BJ (cell line): ENCODE results near the gene CNTN5. TPM values are rescaled to one million over a fixed set of nuclear protein-coding genes. Genes with fewer than 3 reads are reported as not detected.

Experiments used
- CTCF ChIA-PET: fragments of 350-600 bp; formaldehyde crosslinking; extraction: SDS; loops from one replicate; lab custom pipeline; 2021; ENCODE audit warnings: antibody characterized with exemption, inconsistent platforms; lab: Yijun Ruan, JAX
- POLR2A ChIA-PET: fragments of 300-600 bp; sonication (Branson Sonifier 250); formaldehyde crosslinking; extraction: SDS; loops from one replicate; lab custom pipeline; 2021; ENCODE audit warnings: antibody characterized with exemption; lab: Charles Lee
- DNase-seq: peaks from one replicate; pipeline ENCODE4 v3.0.0-alpha.2; 2011; ENCODE audit warnings: low read depth
- H3K27me3 ChIP-seq: 2 replicates; pipeline ENCODE4 v1.6.0; 2011; ENCODE audit warnings: low read length; ENCODE audit not compliant: control insufficient read depth, insufficient read depth
- H3K36me3 ChIP-seq: 2 replicates; pipeline ENCODE4 v1.5.1; 2011; ENCODE audit warnings: low read length; ENCODE audit not compliant: control insufficient read depth, insufficient read depth
- H3K4me3 ChIP-seq: 2 replicates; pipeline ENCODE4 v1.5.1; 2011; ENCODE audit warnings: low read depth, mild to moderate bottlenecking, control low read depth, low read length
- polyA plus RNA-seq: library from polyadenylated mRNA; depleted of rRNA; stranded (reverse); fragments of >200 nt; gene quantifications from 2 replicates; pipeline ENCODE4 v1.2.3, GENCODE V29; 2011
- TF ChIP-seq, protein P1 (sequence below): IDR thresholded peaks from 2 replicates; pipeline ENCODE4 v1.5.1; 2011; ENCODE audit warnings: low read depth, mild to moderate bottlenecking, control low read depth, inconsistent platforms, low read length, moderate library complexity; ENCODE audit not compliant: insufficient read depth

Gene CNTN5
- polyA plus RNA-seq, 1 experiment, result not detected

DNA sequence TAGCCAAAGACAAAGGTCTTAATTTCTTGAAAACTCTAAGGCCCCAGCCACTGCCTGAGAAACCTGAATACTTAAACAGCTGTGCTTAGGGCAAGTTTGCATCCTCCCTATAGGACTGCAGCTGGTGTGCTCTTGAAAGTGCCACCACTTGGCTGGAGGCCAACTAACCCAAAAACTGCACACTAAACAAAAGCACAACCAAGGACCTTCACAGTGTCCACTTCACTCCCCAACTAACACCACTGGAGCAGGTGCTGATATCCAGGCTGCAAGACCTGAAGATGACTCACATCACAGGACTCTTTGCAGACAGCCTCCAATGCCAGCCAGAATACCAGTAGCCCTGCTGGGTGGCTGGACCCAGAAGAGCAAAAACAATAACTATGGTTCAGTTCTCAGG, 1308.6 kb downstream of the CNTN5 start:
- TF ChIP-seq, protein P1, sequence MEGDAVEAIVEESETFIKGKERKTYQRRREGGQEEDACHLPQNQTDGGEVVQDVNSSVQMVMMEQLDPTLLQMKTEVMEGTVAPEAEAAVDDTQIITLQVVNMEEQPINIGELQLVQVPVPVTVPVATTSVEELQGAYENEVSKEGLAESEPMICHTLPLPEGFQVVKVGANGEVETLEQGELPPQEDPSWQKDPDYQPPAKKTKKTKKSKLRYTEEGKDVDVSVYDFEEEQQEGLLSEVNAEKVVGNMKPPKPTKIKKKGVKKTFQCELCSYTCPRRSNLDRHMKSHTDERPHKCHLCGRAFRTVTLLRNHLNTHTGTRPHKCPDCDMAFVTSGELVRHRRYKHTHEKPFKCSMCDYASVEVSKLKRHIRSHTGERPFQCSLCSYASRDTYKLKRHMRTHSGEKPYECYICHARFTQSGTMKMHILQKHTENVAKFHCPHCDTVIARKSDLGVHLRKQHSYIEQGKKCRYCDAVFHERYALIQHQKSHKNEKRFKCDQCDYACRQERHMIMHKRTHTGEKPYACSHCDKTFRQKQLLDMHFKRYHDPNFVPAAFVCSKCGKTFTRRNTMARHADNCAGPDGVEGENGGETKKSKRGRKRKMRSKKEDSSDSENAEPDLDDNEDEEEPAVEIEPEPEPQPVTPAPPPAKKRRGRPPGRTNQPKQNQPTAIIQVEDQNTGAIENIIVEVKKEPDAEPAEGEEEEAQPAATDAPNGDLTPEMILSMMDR, result no peak
- CTCF ChIA-PET, result no interaction called here
- DNase-seq, result no peak

DNA sequence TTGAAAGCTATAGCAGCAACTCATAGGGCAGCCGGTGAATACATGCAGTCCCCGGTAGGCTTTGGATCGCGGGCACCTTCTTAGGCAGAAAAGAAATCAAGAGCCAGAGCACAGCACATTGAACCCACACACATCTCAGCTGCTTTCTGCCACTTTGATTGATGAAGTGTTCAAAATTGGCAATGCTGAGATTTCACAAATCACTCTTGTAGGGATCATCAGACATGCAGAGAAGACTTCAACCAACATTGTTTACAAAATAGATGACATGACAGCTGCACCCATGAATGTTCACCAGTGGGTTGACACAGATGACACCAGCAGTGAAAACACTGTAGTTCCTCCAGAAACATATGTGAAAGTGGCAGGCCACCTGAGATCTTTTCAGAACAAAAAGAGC, 1316.1 kb downstream of the CNTN5 start:
- no peaks in the 10 kb centered on the region for H3K27me3 ChIP-seq
- ChIA-PET POLR2A (no interaction called here), CTCF (no interaction called here)
- no peak for DNase-seq
- no peaks in the 10 kb centered on the region for H3K36me3 ChIP-seq
- H3K4me3 ChIP-seq, result no peak overlapping the region
- TF ChIP-seq, protein P1, result no peak

More for the DNA sequence above, 1308.6 kb downstream of the CNTN5 start:
- no peaks in the 10 kb centered on the region for H3K36me3 ChIP-seq
- H3K27me3 ChIP-seq, result no peaks in the 10 kb centered on the region
- H3K4me3 ChIP-seq, result no peak overlapping the region
- POLR2A ChIA-PET, result no interaction called here

DNA sequence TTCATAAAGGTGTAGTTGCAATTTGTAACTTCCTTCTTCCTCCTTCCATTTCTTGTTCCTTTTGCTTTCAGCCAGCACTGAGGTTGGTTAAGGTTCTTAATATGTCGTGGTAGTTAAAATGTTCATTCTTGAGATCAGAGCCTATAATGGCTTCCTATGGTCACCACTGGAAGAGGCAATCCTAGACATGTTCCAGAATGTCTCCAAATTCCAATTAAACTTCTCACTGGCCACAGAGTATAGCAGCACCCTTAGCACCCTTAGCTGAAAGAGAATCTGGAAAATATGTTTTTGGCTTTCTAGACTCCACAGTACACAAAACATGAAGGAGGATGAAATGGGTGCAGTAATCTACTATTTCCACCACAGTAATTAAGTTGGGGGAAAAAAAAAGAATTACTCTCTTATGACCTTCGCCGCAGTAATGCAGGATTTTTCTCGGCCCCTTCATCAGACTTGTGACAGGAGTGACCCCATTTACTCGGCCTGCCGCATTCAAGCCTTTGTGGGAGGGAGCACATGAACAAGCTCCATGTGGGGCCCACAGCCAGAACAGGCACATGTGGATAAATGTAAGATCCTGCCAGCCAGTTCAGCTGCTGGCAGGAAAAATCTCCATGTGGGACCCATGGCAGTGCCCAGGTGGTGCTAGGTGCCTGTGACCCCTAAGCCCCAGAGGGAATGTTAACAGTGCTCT, 1317.5 kb downstream of the CNTN5 start:
- TF ChIP-seq, protein P1, result no peak
- no peak overlapping the region for H3K4me3 ChIP-seq
- no peaks in the 10 kb centered on the region for H3K36me3 ChIP-seq
- ChIA-PET POLR2A (no interaction called here), CTCF (no interaction called here)
- H3K27me3 ChIP-seq, result no peaks in the 10 kb centered on the region
- DNase-seq, result no peak

DNA sequence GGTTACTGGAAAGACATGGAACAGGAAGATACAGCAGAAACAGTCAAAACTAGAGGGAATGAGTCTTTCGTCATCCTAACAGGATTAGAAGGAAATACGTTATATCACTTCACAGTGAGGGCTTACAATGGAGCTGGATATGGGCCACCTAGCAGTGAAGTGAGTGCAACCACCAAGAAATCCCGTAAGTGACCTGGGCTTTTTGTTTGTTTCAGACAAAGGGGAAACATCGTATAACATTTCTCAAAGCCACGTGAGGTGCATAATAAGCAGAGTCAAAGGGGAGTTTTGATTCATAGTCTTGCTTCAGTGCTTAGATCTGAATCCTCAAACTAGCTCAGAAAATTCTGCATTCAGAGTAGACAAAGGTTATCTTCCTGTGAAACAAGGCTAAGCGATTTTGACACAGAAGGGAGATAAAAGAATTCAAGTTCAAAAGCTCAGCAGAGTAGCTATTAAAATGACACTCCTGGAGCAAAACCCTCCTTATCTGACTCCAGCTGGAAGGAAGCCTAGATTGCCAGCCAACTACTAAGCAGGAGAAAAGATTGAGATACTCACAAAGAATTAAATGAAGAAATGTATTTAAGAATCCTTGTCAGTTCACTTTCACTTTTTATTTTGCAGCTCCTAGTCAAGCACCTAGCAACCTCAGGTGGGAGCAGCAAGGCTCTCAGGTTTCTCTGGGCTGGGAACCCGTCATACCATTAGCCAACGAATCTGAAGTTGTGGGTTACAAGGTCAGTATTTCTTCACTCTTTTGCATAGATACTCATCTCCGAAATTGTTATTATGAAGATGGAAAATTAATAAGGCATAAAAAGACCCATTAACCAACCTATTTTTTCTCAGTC, 1319.9 kb downstream of the CNTN5 start:
- H3K27me3 ChIP-seq, result no peaks in the 10 kb centered on the region
- no peak overlapping the region for H3K4me3 ChIP-seq
- POLR2A ChIA-PET, result no interaction called here
- H3K36me3 ChIP-seq, result no peaks in the 10 kb centered on the region
- CTCF ChIA-PET, result no interaction called here
- no peak for DNase-seq
- TF ChIP-seq, protein P1, result no peak

DNA sequence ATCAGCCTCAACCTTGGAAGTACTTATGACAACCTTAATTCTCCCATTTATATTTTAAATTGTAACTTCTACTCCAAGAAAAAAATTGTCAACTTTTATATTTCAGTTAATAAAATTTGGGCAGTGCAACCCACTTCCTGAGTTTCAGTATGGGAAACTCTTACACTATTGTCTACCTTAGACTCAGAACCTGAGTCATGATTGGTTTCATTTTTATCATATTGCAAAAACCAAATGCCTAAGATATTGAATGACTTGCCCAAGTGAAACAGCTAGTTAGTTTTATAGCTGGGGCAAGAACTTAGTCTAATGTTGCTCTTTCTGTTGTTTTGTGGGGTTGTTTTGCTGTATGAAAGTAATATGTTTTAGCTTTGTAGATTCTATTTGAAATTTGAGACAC, 1332.3 kb downstream of the CNTN5 start:
- CTCF ChIA-PET, result no interaction called here

More for the DNA sequence above, 1332.3 kb downstream of the CNTN5 start:
- TF ChIP-seq, protein P1, result no peak
- no peaks in the 10 kb centered on the region for H3K27me3 ChIP-seq
- H3K36me3 ChIP-seq, result no peaks in the 10 kb centered on the region
- no peak overlapping the region for H3K4me3 ChIP-seq
- no peak for DNase-seq
- POLR2A ChIA-PET, result no interaction called here
